ENCODE results near the gene LPP.

- no peak for TF ChIP-seq CTCF (IDR thresholded peaks at IDR 0.05; ENCODE audit: insufficient read depth, low read depth, low read length)
- TF ChIP-seq EZH2 (IDR thresholded peaks at IDR 0.05; ENCODE audit: insufficient read depth, low read length), result no peak
These were observed 140.2 kb downstream of the LPP start for GRCh38 chr3:188294113-188294512.
